Right lobe of liver (tissue), 4 donors: ENCODE measurements around the gene SRRM4.

Source experiments
- POLR2A ChIP-seq: fragments of 450-650 bp; IDR thresholded peaks from one replicate; pipeline ENCODE4 v1.6.1; 2017; ENCODE audit warnings: antibody characterized with exemption, mild to moderate bottlenecking
- TF ChIP-seq, protein P1 (sequence below), 4 donors: fragments of 200-600 bp in 3 of 4; fragments of 450-650 bp in 1 of 4; IDR thresholded peaks; one replicate each; pipeline versions ENCODE4 v1.5.1 to v1.8.0; 2016 to 2022; ENCODE audit warnings: antibody characterized with exemption in 4 of 4, mild to moderate bottlenecking in 2 of 4
- donor health status: DM: no; HTN: no; CAD: no.
- donor health status: DM: no; HTN: no; CAD: no.
- donor health status: DM: no; HTN: yes; CAD: no.

DNA sequence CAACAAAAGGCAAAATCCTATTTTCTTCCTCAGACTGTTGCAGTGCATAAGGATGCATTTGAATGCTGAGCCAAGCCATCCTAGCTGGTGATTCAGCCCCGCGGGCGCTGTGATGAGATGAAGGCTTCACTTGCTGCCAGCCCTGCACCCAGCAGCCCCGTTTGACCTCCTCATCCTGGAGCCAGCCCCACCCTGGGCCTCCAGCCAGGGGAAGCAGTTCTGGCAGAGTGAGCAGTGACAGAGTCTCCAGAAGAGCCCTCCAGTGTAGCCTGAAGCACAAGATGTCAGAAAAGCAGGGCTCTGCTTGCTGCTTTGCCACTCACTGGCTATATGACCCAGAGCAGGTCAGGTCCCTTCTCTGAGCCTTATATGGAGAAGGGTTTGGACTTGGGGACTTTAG is 101.2 kb downstream of the SRRM4 start:
- TF ChIP-seq POLR2A: no peak
- TF ChIP-seq, protein P1, sequence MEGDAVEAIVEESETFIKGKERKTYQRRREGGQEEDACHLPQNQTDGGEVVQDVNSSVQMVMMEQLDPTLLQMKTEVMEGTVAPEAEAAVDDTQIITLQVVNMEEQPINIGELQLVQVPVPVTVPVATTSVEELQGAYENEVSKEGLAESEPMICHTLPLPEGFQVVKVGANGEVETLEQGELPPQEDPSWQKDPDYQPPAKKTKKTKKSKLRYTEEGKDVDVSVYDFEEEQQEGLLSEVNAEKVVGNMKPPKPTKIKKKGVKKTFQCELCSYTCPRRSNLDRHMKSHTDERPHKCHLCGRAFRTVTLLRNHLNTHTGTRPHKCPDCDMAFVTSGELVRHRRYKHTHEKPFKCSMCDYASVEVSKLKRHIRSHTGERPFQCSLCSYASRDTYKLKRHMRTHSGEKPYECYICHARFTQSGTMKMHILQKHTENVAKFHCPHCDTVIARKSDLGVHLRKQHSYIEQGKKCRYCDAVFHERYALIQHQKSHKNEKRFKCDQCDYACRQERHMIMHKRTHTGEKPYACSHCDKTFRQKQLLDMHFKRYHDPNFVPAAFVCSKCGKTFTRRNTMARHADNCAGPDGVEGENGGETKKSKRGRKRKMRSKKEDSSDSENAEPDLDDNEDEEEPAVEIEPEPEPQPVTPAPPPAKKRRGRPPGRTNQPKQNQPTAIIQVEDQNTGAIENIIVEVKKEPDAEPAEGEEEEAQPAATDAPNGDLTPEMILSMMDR (IDR thresholded peaks at IDR 0.05): no peak
